Liver (tissue), 9 donors: ENCODE results near the gene BAMBI. TPM values are rescaled to one million over a fixed set of nuclear protein-coding genes. Genes with fewer than 3 reads are reported as not detected.

Experiments used
- DNase-seq: peaks from one replicate; pipeline ENCODE4 v3.0.0-alpha.2; 2017; ENCODE audit warnings: low spot score
- H3K27ac ChIP-seq, 2 donors: one replicate each; pipeline ENCODE4 v1.7.0; 2013; ENCODE audit warnings: inconsistent platforms in 2 of 2, low read length in 2 of 2, control low read depth in 1 of 2, low read depth in 1 of 2, mild to moderate bottlenecking in 1 of 2
- H3K27me3 ChIP-seq, 4 donors: one replicate each; pipeline versions ENCODE4 v1.6.1 to v1.7.0; 2013; ENCODE audit warnings: low read length in 3 of 4, inconsistent platforms in 1 of 4, mild to moderate bottlenecking in 1 of 4, moderate library complexity in 1 of 4; ENCODE audit not compliant: control insufficient read depth in 4 of 4, insufficient read depth in 4 of 4
- H3K36me3 ChIP-seq, 4 donors: one replicate each; pipeline versions ENCODE4 v1.6.1 to v1.7.0; 2013; ENCODE audit warnings: low read length in 3 of 4, mild to moderate bottlenecking in 3 of 4, low read depth in 1 of 4, moderate library complexity in 1 of 4; ENCODE audit not compliant: control insufficient read depth in 4 of 4, insufficient read depth in 3 of 4
- H3K4me1 ChIP-seq, 4 donors: one replicate each; pipeline versions ENCODE4 v1.6.1 to v1.7.0; 2013; ENCODE audit warnings: low read length in 3 of 4, mild to moderate bottlenecking in 3 of 4, moderate library complexity in 1 of 4; ENCODE audit not compliant: control insufficient read depth in 4 of 4, insufficient read depth in 4 of 4
- H3K4me3 ChIP-seq, 3 donors: one replicate each; pipeline versions ENCODE4 v1.6.1 to v1.7.0; 2013; ENCODE audit warnings: low read length in 3 of 3, control low read depth in 1 of 3, low read depth in 1 of 3, mild to moderate bottlenecking in 1 of 3
- H3K9ac ChIP-seq, 2 donors: one replicate each; pipeline ENCODE4 v1.7.0; 2013; ENCODE audit warnings: low read length in 2 of 2, mild to moderate bottlenecking in 2 of 2, moderate library complexity in 2 of 2, control low read depth in 1 of 2, low read depth in 1 of 2
- H3K9me3 ChIP-seq, 4 donors: one replicate each; pipeline versions ENCODE4 v1.6.1 to v1.7.0; 2013; ENCODE audit warnings: low read length in 3 of 4; ENCODE audit not compliant: control insufficient read depth in 4 of 4
- EGR1 ChIP-seq, 2 donors: IDR thresholded peaks; 2 replicates each; pipeline ENCODE4 v1.6.1; 2016 to 2018; ENCODE audit warnings: antibody characterized with exemption in 2 of 2, low read depth in 2 of 2
- FOXA1 ChIP-seq: IDR thresholded peaks from 2 replicates; pipeline ENCODE4 v1.6.1; 2016; ENCODE audit warnings: antibody characterized with exemption
- FOXA2 ChIP-seq: IDR thresholded peaks from 2 replicates; pipeline ENCODE4 v1.6.1; 2016; ENCODE audit warnings: antibody characterized with exemption
- GABPA ChIP-seq, 2 donors: IDR thresholded peaks in 1 of 2; conservative IDR thresholded peaks in 1 of 2; 2 replicates each; pipeline ENCODE4 v1.6.1; 2016; ENCODE audit warnings: antibody characterized with exemption in 2 of 2, mild to moderate bottlenecking in 1 of 2, moderate library complexity in 1 of 2
- HNF4A ChIP-seq, 2 donors: conservative IDR thresholded peaks; 2 replicates each; pipeline ENCODE4 v1.6.1; 2016; ENCODE audit warnings: antibody characterized with exemption in 2 of 2, mild to moderate bottlenecking in 2 of 2
- HNF4G ChIP-seq: IDR thresholded peaks from 2 replicates; pipeline ENCODE4 v1.6.1; 2016; ENCODE audit warnings: antibody characterized with exemption
- JUND ChIP-seq, 2 donors: IDR thresholded peaks; 2 replicates each; pipeline ENCODE4 v1.6.1; 2016; ENCODE audit warnings: antibody characterized with exemption in 2 of 2
- NR2F2 ChIP-seq: IDR thresholded peaks from 2 replicates; pipeline ENCODE4 v1.6.1; 2016; ENCODE audit warnings: antibody characterized with exemption
- RAD21 ChIP-seq, 2 donors: IDR thresholded peaks; 2 replicates each; pipeline ENCODE4 v1.6.1; 2016; ENCODE audit warnings: antibody characterized with exemption in 2 of 2, mild to moderate bottlenecking in 2 of 2
- RXRA ChIP-seq, 2 donors: IDR thresholded peaks; 2 replicates each; pipeline ENCODE4 v1.6.1; 2017 to 2018; ENCODE audit warnings: antibody characterized with exemption in 2 of 2, mild to moderate bottlenecking in 1 of 2
- SP1 ChIP-seq: IDR thresholded peaks from 2 replicates; pipeline ENCODE4 v1.6.1; 2018; ENCODE audit warnings: antibody characterized with exemption, mild to moderate bottlenecking
- TAF1 ChIP-seq: conservative IDR thresholded peaks from 2 replicates; pipeline ENCODE4 v1.6.1; 2016; ENCODE audit warnings: antibody characterized with exemption, mild to moderate bottlenecking
- YY1 ChIP-seq: IDR thresholded peaks from 2 replicates; pipeline ENCODE4 v1.6.1; 2016; ENCODE audit warnings: antibody characterized with exemption, mild to moderate bottlenecking
- whole genome bisulfite sequencing: extraction: QIAGEN DNeasy Blood & Tissue Kit; methylation state at CpG from one replicate; pipeline ENCODE4 v1.1.7; 2013; 5-methylcytosine and 5-hydroxymethylcytosine counted together
- polyA plus RNA-seq, 2 donors: library from polyadenylated mRNA; stranded (reverse) in 1 of 2; unstranded in 1 of 2; fragments of 200-250 nt in 1 of 2; fragments of >200 nt in 1 of 2; fragmentation: Nextera tagmentation in 1 of 2; extraction: Ambion mirVana in 1 of 2; gene quantifications; one replicate each; pipeline versions ENCODE4 v1.2.1 to v1.2.3, GENCODE V29; 2013 to 2015
- total RNA-seq, 2 donors: library from RNA; depleted of rRNA; stranded (reverse); fragments of >200 nt; gene quantifications; one replicate each; pipeline ENCODE4 v1.2.3, GENCODE V29; 2014
- TF ChIP-seq, protein P1 (sequence below): IDR thresholded peaks from 2 replicates; pipeline ENCODE4 v1.6.1; 2016; ENCODE audit warnings: antibody characterized with exemption
- TF ChIP-seq, protein P2 (sequence below): IDR thresholded peaks from 2 replicates; pipeline ENCODE4 v1.6.1; 2016; ENCODE audit warnings: antibody characterized with exemption, mild to moderate bottlenecking
- TF ChIP-seq, protein P3 (sequence below): IDR thresholded peaks from 2 replicates; pipeline ENCODE4 v1.6.1; 2016; ENCODE audit warnings: antibody characterized with exemption
- TF ChIP-seq, protein P4 (sequence below): fragments of 150-350 bp; IDR thresholded peaks from 2 replicates; pipeline ENCODE4 v1.5.1; 2017; ENCODE audit warnings: improper control_type of control experiment, low read depth, low read length; ENCODE audit not compliant: missing input control
- donor health status: healthy.
- donor health status: healthy.
- donor health status: healthy.
- donor health status: healthy.
- donor health status: healthy.

The BAMBI gene
- total and polyA plus RNA-seq, 4 donors, result 4.6 to 10.6 (median 5.1) TPM

DNA sequence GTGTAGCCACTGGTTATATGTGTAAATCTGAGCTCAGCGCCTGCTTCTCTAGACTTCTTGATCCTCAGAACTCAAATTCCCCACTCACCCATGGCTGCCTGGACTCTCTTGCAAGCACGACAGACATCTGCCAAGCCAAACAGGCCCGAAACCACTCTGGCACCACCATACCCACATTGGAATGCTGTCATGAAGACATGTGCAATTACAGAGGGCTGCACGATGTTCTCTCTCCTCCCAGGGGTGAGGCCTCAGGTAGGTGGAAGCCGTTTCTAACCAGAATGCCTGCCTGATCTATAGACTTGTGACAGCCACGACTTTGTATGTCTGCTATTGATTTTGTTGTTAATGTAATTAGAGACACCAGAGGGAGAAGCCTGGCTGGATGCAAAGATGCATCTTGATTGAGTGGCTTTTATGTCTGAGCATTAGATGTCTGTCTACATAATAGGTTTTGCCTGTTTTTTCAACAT, 4.0 kb downstream of the BAMBI start:
- Histone ChIP-seq H3K27me3 (no peaks in the 10 kb centered on the region), H3K36me3 (no peaks in the 10 kb centered on the region), H3K9me3 (no peaks in the 10 kb centered on the region), H3K4me1 (peaks cover 5 to 41% (median 26%) of the 10 kb centered on the region in 4 donors), H3K4me3 (no peak overlapping the region), H3K9ac (no peak overlapping the region), H3K27ac (no peak overlapping the region)
- TF ChIP-seq, protein P1, sequence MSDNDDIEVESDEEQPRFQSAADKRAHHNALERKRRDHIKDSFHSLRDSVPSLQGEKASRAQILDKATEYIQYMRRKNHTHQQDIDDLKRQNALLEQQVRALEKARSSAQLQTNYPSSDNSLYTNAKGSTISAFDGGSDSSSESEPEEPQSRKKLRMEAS, result peak; percentile 58
- TF ChIP-seq JUND (IDR thresholded peaks at IDR 0.05), result no peak
- DNase-seq, result no peak
- WGBS, result 43% methylated on average over 6 of the region's 6 CpGs

DNA sequence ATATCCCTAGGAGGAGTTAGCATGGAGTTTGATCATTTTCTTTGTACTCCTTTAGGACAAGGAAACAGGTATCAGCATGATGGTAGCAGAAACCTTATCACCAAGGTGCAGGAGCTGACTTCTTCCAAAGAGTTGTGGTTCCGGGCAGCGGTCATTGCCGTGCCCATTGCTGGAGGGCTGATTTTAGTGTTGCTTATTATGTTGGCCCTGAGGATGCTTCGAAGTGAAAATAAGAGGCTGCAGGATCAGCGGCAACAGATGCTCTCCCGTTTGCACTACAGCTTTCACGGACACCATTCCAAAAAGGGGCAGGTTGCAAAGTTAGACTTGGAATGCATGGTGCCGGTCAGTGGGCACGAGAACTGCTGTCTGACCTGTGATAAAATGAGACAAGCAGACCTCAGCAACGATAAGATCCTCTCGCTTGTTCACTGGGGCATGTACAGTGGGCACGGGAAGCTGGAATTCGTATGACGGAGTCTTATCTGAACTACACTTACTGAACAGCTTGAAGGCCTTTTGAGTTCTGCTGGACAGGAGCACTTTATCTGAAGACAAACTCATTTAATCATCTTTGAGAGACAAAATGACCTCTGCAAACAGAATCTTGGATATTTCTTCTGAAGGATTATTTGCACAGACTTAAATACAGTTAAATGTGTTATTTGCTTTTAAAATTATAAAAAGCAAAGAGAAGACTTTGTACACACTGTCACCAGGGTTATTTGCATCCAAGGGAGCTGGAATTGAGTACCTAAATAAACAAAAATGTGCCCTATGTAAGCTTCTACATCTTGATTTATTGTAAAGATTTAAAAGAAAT, 4.8 kb downstream of the BAMBI start:
- 84% methylated on average over 14 of the region's 14 CpGs for WGBS
- H3K9ac ChIP-seq, result no peak overlapping the region

DNA sequence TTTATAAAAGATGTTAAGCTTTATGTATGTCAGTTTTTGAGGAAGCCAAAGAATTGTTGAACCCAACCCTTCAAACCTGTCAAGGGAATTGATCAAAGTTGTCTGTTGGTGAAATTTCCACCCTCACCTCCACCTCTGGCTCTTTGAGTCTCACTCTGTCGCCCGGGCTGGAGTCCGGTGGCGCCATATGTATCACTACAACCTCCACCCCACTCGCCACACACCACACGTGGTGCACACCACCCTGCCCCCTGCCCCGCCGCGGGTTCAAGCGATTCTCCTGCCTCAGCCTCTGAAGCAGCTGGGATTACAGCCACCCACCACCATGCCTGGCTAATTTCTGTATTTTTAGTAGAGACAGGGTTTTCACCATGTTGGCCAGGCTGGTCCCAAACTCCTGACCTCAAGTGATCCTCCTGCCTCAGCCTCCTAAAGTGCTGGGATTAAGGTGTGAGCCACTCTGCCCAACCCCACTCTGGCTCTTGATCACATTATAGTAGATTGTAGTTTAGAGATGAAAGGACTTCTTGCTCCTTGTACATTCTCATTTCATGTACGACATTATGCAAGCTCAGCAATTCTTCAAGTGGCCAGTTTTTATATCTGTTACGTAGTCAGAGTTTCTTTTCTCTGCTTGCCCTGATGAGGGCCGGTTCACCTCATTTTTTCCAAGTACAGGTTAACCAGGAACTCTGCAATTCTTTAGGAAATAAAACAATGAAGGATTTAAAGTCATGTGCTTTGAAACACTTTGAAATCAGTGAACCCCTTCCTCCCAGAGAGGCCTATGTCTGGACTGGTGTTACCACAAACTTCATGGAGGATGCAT, 7.0 kb downstream of the BAMBI start:
- DNase-seq, result no peak
- H3K4me1 ChIP-seq, result peaks cover 2 to 30% (median 16%) of the 10 kb centered on the region in 4 donors
- no peaks in the 10 kb centered on the region for H3K36me3 ChIP-seq
- H3K9ac ChIP-seq, result no peak overlapping the region
- H3K9me3 ChIP-seq, result no peaks in the 10 kb centered on the region
- H3K27me3 ChIP-seq, result no peaks in the 10 kb centered on the region
- H3K4me3 ChIP-seq, result no peak overlapping the region
- no peak overlapping the region for H3K27ac ChIP-seq
- WGBS, result 94% methylated on average over 13 of the region's 13 CpGs
- TF ChIP-seq TAF1 (no peak), NR2F2 (no peak), GABPA (IDR thresholded peaks at IDR 0.05 in 1 of 2, conservative IDR thresholded peaks at IDR 0.05 in 1 of 2) (no peak), HNF4G (no peak), SP1 (no peak), RXRA (IDR thresholded peaks at IDR 0.05) (no peak), JUND (IDR thresholded peaks at IDR 0.05) (no peak), YY1 (no peak), FOXA1 (no peak), RAD21 (IDR thresholded peaks at IDR 0.05) (no peak)
- TF ChIP-seq, protein P2, sequence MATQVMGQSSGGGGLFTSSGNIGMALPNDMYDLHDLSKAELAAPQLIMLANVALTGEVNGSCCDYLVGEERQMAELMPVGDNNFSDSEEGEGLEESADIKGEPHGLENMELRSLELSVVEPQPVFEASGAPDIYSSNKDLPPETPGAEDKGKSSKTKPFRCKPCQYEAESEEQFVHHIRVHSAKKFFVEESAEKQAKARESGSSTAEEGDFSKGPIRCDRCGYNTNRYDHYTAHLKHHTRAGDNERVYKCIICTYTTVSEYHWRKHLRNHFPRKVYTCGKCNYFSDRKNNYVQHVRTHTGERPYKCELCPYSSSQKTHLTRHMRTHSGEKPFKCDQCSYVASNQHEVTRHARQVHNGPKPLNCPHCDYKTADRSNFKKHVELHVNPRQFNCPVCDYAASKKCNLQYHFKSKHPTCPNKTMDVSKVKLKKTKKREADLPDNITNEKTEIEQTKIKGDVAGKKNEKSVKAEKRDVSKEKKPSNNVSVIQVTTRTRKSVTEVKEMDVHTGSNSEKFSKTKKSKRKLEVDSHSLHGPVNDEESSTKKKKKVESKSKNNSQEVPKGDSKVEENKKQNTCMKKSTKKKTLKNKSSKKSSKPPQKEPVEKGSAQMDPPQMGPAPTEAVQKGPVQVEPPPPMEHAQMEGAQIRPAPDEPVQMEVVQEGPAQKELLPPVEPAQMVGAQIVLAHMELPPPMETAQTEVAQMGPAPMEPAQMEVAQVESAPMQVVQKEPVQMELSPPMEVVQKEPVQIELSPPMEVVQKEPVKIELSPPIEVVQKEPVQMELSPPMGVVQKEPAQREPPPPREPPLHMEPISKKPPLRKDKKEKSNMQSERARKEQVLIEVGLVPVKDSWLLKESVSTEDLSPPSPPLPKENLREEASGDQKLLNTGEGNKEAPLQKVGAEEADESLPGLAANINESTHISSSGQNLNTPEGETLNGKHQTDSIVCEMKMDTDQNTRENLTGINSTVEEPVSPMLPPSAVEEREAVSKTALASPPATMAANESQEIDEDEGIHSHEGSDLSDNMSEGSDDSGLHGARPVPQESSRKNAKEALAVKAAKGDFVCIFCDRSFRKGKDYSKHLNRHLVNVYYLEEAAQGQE, result no peak
- TF ChIP-seq, protein P3, sequence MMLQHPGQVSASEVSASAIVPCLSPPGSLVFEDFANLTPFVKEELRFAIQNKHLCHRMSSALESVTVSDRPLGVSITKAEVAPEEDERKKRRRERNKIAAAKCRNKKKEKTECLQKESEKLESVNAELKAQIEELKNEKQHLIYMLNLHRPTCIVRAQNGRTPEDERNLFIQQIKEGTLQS, result no peak
- TF ChIP-seq, protein P1, result no peak

More for the DNA sequence above, 4.8 kb downstream of the BAMBI start:
- Histone ChIP-seq H3K4me3 (no peak overlapping the region), H3K27ac (no peak overlapping the region), H3K9me3 (no peaks in the 10 kb centered on the region), H3K36me3 (no peaks in the 10 kb centered on the region), H3K4me1 (peaks cover 2 to 40% (median 25%) of the 10 kb centered on the region in 4 donors), H3K27me3 (no peaks in the 10 kb centered on the region)
- DNase-seq, result no peak
- TF ChIP-seq, protein P4, sequence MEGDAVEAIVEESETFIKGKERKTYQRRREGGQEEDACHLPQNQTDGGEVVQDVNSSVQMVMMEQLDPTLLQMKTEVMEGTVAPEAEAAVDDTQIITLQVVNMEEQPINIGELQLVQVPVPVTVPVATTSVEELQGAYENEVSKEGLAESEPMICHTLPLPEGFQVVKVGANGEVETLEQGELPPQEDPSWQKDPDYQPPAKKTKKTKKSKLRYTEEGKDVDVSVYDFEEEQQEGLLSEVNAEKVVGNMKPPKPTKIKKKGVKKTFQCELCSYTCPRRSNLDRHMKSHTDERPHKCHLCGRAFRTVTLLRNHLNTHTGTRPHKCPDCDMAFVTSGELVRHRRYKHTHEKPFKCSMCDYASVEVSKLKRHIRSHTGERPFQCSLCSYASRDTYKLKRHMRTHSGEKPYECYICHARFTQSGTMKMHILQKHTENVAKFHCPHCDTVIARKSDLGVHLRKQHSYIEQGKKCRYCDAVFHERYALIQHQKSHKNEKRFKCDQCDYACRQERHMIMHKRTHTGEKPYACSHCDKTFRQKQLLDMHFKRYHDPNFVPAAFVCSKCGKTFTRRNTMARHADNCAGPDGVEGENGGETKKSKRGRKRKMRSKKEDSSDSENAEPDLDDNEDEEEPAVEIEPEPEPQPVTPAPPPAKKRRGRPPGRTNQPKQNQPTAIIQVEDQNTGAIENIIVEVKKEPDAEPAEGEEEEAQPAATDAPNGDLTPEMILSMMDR, result no peak
- TF ChIP-seq, protein P3, result no peak
- TF ChIP-seq SP1, result no peak
- TF ChIP-seq HNF4A (conservative IDR thresholded peaks at IDR 0.05), result no peak
- no peak for TF ChIP-seq EGR1 (IDR thresholded peaks at IDR 0.05; ENCODE audit: low read depth in 2 of 2)
- TF ChIP-seq RAD21 (IDR thresholded peaks at IDR 0.05), result no peak
- no peak for TF ChIP-seq HNF4G
- no peak for TF ChIP-seq FOXA2
- no peak for TF ChIP-seq JUND (IDR thresholded peaks at IDR 0.05)
